Stomach (tissue), 9 donors: ENCODE data around the gene BCAS1. TPM values are rescaled to one million over a fixed set of nuclear protein-coding genes. Genes with fewer than 3 reads are reported as not detected.

ENCODE experiments used
- DNase-seq, 2 donors: peaks; one replicate each; pipeline versions ENCODE4 v3.0.0 to v3.0.0-alpha.2; 2013 to 2019
- H3K27ac ChIP-seq, 5 donors: fragments of 200-600 bp in 4 of 5; sonication (generic) in 4 of 5; one replicate each; pipeline ENCODE4 v1.5.1; 2013 to 2019; ENCODE audit warnings: mild to moderate bottlenecking in 1 of 5, moderate library complexity in 1 of 5
- H3K27me3 ChIP-seq, 3 donors: fragments of 200-600 bp; sonication (generic); one replicate each; pipeline ENCODE4 v1.5.1; 2017 to 2019; ENCODE audit warnings: mixed run types in 1 of 3
- H3K36me3 ChIP-seq, 4 donors: fragments of 200-600 bp; sonication (generic); 1 replicate in 3 of 4; 2 replicates in 1 of 4; pipeline ENCODE4 v1.5.1; 2016 to 2019
- H3K4me1 ChIP-seq, 4 donors: fragments of 200-600 bp; sonication (generic); one replicate each; pipeline ENCODE4 v1.5.1; 2016 to 2019
- H3K4me3 ChIP-seq, 4 donors: fragments of 200-600 bp; sonication (generic) in 3 of 4; one replicate each; pipeline ENCODE4 v1.5.1; 2016 to 2019; ENCODE audit warnings: mild to moderate bottlenecking in 1 of 4
- H3K9me3 ChIP-seq, 4 donors: fragments of 200-600 bp; sonication (generic); one replicate each; pipeline ENCODE4 v1.5.1; 2016 to 2019
- CTCF ChIP-seq, 7 experiments: fragments of 450-650 bp in 4 of 7; fragments of 200-600 bp in 3 of 7; sonication (generic) in 3 of 7; IDR thresholded peaks; one replicate each; pipeline ENCODE4 v1.5.1; 2016 to 2019; ENCODE audit warnings: antibody characterized with exemption in 7 of 7, control low read depth in 2 of 7, mild to moderate bottlenecking in 1 of 7
- EP300 ChIP-seq: sonication (generic); formaldehyde crosslinking; IDR thresholded peaks from one replicate; pipeline ENCODE4 v1.6.1; 2017; ENCODE audit warnings: antibody characterized with exemption
- POLR2A ChIP-seq, 4 donors: fragments of 450-650 bp; IDR thresholded peaks; one replicate each; pipeline ENCODE4 v1.6.1; 2016; ENCODE audit warnings: antibody characterized with exemption in 4 of 4, control low read depth in 2 of 4, mild to moderate bottlenecking in 1 of 4, moderate library complexity in 1 of 4
- POLR2AphosphoS5 ChIP-seq, 3 donors: sonication (generic); formaldehyde crosslinking; IDR thresholded peaks; one replicate each; pipeline ENCODE4 v1.6.1; 2016; ENCODE audit warnings: antibody characterized with exemption in 3 of 3
- WGBS, 5 donors: extraction: QIAGEN DNeasy Blood & Tissue Kit in 3 of 5; methylation state at CpG; one replicate each; pipeline versions ENCODE4 v1.1.5 to v1.1.7; 2013 to 2018; 5-methylcytosine and 5-hydroxymethylcytosine counted together
- intact Hi-C: fragments of 100-400 bp; cut with DNase I; formaldehyde crosslinking; loops from one replicate; pipeline ENCODE4 v1.15.1; 2023; ENCODE audit warnings: low total_unique reads
- polyA plus RNA-seq, 3 donors: library from polyadenylated mRNA; stranded (reverse); fragments of 200-250 nt; gene quantifications; one replicate each; pipeline ENCODE4 v1.2.3, GENCODE V29; 2013
- total RNA-seq, 5 donors: library from RNA; depleted of rRNA; stranded (reverse); fragments of >200 nt; gene quantifications; one replicate each; pipeline versions ENCODE4 v1.1.0 to v1.2.3, GENCODE V29; 2014 to 2016
- donor health status: healthy with polysubstance abuse.
- donor health status: Bipolar disorder and iron deficiency.
- donor health status: healthy.

Gene BCAS1
- total and polyA plus RNA-seq, 8 donors = 6.3 to 145 (median 84.6) TPM

DNA sequence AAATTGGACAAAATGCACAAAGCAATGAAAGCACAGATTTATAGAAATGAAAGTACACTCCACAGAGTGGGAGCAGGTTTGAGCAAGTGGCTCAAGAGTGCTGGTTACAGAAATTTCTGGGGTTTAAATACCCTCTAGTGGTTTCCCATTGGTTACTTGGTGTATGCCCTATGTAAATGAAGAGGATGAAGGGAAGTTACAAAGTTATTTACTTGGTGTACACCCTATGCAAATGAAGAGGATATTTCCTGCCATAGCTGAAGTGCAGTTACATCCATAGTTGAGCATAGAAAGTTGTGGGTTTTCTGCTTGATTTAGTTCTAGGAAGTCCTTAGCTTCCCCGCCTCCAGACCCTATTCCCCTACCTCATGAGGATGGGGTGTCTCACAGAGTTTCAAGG, 22.7 kb downstream of the BCAS1 start:
- H3K4me3 ChIP-seq = no peak overlapping the region
- TF ChIP-seq POLR2A (IDR thresholded peaks at IDR 0.05) (no peak), EP300 (no peak), POLR2AphosphoS5 (IDR thresholded peaks at IDR 0.05) (no peak), CTCF (IDR thresholded peaks at IDR 0.05) (no peak)
- no peaks in the 10 kb centered on the region for H3K4me1 ChIP-seq
- DNase-seq = no peak
- WGBS, 5 donors = 86 to 94% (median 92%) methylated on average over 1 of the region's 1 CpG
- no peaks in the 10 kb centered on the region for H3K9me3 ChIP-seq
- H3K27me3 ChIP-seq = no peaks in the 10 kb centered on the region
- intact Hi-C loops = no loop called here
- H3K36me3 ChIP-seq = peaks cover 0 to 15% (median 7%) of the 10 kb centered on the region in 4 donors
- no peak overlapping the region for H3K27ac ChIP-seq

DNA sequence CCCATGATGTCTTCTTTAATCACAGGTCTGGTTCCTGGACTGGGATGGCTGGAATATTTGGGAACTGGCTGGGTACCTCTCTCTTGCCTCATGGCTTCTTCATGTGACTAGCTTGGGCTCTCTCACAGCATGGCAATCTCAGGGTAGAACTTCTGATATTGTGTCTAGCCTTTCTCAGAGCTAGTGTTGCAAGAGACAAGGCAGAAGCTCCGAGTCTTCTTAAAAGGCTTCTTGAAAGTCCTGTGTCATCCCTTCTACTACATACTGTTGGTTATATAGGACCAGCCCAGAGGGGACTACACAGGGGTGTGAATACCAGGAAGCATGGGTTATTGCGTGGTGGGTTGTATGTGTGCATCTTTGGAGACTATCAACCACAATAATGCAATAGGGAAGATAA, 23.3 kb downstream of the BCAS1 start:
- intact Hi-C loops = no loop called here
- no peaks in the 10 kb centered on the region for H3K4me1 ChIP-seq
- no peaks in the 10 kb centered on the region for H3K9me3 ChIP-seq
- no peak overlapping the region for H3K27ac ChIP-seq
- WGBS, 5 donors = 85 to 96% (median 92%) methylated on average over 2 of the region's 2 CpGs
- no peak overlapping the region for H3K4me3 ChIP-seq
- H3K27me3 ChIP-seq = no peaks in the 10 kb centered on the region
- no peak for TF ChIP-seq EP300
- H3K36me3 ChIP-seq = peaks cover 0 to 15% (median 6%) of the 10 kb centered on the region in 4 donors
- DNase-seq = no peak

GRCh38 chr20:54044156-54044555, 26.2 kb downstream of the BCAS1 start:
- intact Hi-C loops = no loop called here
- no peak overlapping the region for H3K27ac ChIP-seq
- no peaks in the 10 kb centered on the region for H3K27me3 ChIP-seq
- H3K9me3 ChIP-seq = no peaks in the 10 kb centered on the region
- TF ChIP-seq CTCF (IDR thresholded peaks at IDR 0.05) = no peak
- TF ChIP-seq POLR2A (IDR thresholded peaks at IDR 0.05) = no peak
- TF ChIP-seq EP300 = no peak
- no peak for TF ChIP-seq POLR2AphosphoS5 (IDR thresholded peaks at IDR 0.05)
- DNase-seq = no peak
- H3K4me3 ChIP-seq = no peak overlapping the region
- no peaks in the 10 kb centered on the region for H3K36me3 ChIP-seq
- no peaks in the 10 kb centered on the region for H3K4me1 ChIP-seq

DNA sequence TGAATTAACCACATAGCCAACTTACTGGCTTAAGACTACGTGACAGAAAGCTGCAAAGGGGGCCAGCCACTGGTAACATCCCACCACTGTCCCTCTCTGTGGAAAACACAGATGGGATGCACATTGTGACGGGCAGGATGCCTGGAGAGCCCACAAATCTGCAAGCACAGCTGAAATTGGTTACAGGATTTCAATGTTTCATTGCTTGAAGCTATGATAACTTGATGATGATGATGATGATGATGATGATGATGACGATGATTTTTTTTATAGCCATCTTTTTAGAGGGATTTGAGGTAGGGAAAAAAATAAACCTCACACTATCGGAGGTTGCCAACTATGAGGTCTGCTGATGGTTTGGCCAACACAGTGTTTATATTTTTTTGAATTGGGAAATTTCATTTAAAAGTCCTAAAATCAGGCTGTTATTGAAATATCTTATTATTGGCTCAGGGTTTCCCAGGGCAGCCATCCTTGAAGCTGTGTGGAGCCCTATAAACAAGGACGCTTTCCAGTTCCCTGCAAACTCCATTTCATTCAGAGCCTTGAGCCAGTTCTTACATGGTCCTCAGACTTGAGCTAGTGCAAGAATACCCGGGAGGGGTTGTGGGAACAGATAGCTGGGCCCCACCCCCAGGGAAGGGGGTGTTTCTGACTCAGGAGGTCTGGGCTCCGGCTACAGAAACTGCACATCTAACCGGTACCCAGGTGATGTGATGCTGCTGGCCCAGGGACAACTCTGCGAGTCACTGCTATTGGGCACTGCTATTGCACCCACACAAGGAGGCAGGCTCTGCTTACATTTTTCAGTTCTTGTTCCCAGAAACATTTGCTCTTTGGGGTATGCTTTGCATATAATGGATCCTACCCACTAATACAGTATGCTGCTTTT, 27.1 kb downstream of the BCAS1 start:
- 61 to 81% (median 72%) methylated on average over 9 of the region's 9 CpGs for WGBS, 5 donors
- intact Hi-C loops = no loop called here

More for the DNA sequence above, 27.1 kb downstream of the BCAS1 start:
- TF ChIP-seq POLR2AphosphoS5 (IDR thresholded peaks at IDR 0.05) = no peak
- TF ChIP-seq CTCF (IDR thresholded peaks at IDR 0.05) = no peak
- TF ChIP-seq POLR2A (IDR thresholded peaks at IDR 0.05) = no peak
- no peak for TF ChIP-seq EP300
- DNase-seq = no peak
- no peaks in the 10 kb centered on the region for H3K36me3 ChIP-seq
- no peaks in the 10 kb centered on the region for H3K27me3 ChIP-seq
- no peak overlapping the region for H3K4me3 ChIP-seq
- H3K27ac ChIP-seq = no peak overlapping the region
- H3K4me1 ChIP-seq = no peaks in the 10 kb centered on the region
- no peaks in the 10 kb centered on the region for H3K9me3 ChIP-seq
